CD14-positive monocyte (primary cell): ENCODE results near the gene HMCN1. TPM values are rescaled to one million over a fixed set of nuclear protein-coding genes. Genes with fewer than 3 reads are reported as not detected.

ENCODE experiments used
- DNase-seq, 3 donors: peaks; one replicate each; pipeline ENCODE4 v3.0.0-alpha.2; 2011 to 2022
- H2AFZ ChIP-seq: 2 replicates; pipeline ENCODE4 v1.6.0; 2012; ENCODE audit warnings: mild to moderate bottlenecking, low read depth, low read length, inconsistent platforms; ENCODE audit not compliant: insufficient read depth, poor library complexity, severe bottlenecking
- H3K27ac ChIP-seq, 2 donors: 1 replicate in 1 of 2; 2 replicates in 1 of 2; pipeline ENCODE4 v1.5.1; 2012 to 2013; ENCODE audit warnings: low read length in 2 of 2, control low read depth in 1 of 2, inconsistent platforms in 1 of 2, low read depth in 1 of 2, mild to moderate bottlenecking in 1 of 2
- H3K27me3 ChIP-seq, 2 donors: one replicate each; pipeline versions ENCODE4 v1.6.0 to v1.6.1; 2011 to 2013; ENCODE audit warnings: low read length in 2 of 2; ENCODE audit not compliant: control insufficient read depth in 2 of 2, insufficient read depth in 2 of 2
- H3K36me3 ChIP-seq, 2 donors: replicated peaks in 1 of 2; 1 replicate in 1 of 2; 2 replicates in 1 of 2; pipeline versions ENCODE4 v1.5.1 to v1.6.1; 2012 to 2013; ENCODE audit warnings: low read length in 2 of 2, control low read depth in 1 of 2, inconsistent platforms in 1 of 2, mild to moderate bottlenecking in 1 of 2; ENCODE audit not compliant: insufficient read depth in 2 of 2, control insufficient read depth in 1 of 2
- H3K4me1 ChIP-seq, 2 donors: 1 replicate in 1 of 2; 2 replicates in 1 of 2; pipeline versions ENCODE4 v1.5.1 to v1.6.1; 2012 to 2013; ENCODE audit warnings: low read length in 2 of 2, control low read depth in 1 of 2, inconsistent platforms in 1 of 2, mild to moderate bottlenecking in 1 of 2, moderate library complexity in 1 of 2; ENCODE audit not compliant: insufficient read depth in 2 of 2, control insufficient read depth in 1 of 2
- H3K4me2 ChIP-seq: replicated peaks from 2 replicates; pipeline ENCODE3; 2012; ENCODE audit warnings: low read length, moderate library complexity, mild to moderate bottlenecking; ENCODE audit not compliant: poor library complexity, severe bottlenecking; ENCODE audit errors: extremely low read depth
- H3K4me3 ChIP-seq, 3 experiments: fragments of 200-600 bp in 1 of 3; sonication (generic) in 1 of 3; replicated peaks in 1 of 3; 1 replicate in 2 of 3; 2 replicates in 1 of 3; pipeline ENCODE4 v1.5.1; 2011 to 2013; ENCODE audit warnings: low read length in 3 of 3, mild to moderate bottlenecking in 3 of 3, control low read depth in 2 of 3, low read depth in 2 of 3, inconsistent platforms in 1 of 3, moderate library complexity in 1 of 3
- H3K79me2 ChIP-seq: 2 replicates; pipeline ENCODE4 v1.6.0; 2012; ENCODE audit warnings: mild to moderate bottlenecking, control low read depth, inconsistent platforms, low read length, moderate library complexity; ENCODE audit not compliant: insufficient read depth
- H3K9ac ChIP-seq: 2 replicates; pipeline ENCODE4 v1.6.0; 2017; ENCODE audit warnings: low read length, mild to moderate bottlenecking; ENCODE audit not compliant: insufficient read depth, poor library complexity, severe bottlenecking
- H3K9me3 ChIP-seq, 2 donors: replicated peaks in 1 of 2; 1 replicate in 1 of 2; 2 replicates in 1 of 2; pipeline versions ENCODE4 v1.5.1 to v1.6.1; 2012 to 2013; ENCODE audit warnings: low read length in 2 of 2, control low read depth in 1 of 2; ENCODE audit not compliant: control insufficient read depth in 1 of 2, insufficient read depth in 1 of 2
- H4K20me1 ChIP-seq: 2 replicates; pipeline ENCODE4 v1.6.0; 2012; ENCODE audit warnings: mild to moderate bottlenecking, low read length, control low read depth, moderate library complexity; ENCODE audit not compliant: insufficient read depth
- H3K27ac Mint-ChIP-seq, 7 donors: one replicate each; pipeline ENCODE4 v1.8.0; 2020; ENCODE audit warnings: mild to moderate bottlenecking in 7 of 7, mixed read lengths in 7 of 7, moderate library complexity in 6 of 7, inconsistent platforms in 2 of 7
- H3K27me3 Mint-ChIP-seq, 3 donors: one replicate each; pipeline ENCODE4 v1.8.0; 2021 to 2022; ENCODE audit warnings: low read depth in 3 of 3, mild to moderate bottlenecking in 3 of 3, mixed read lengths in 3 of 3, moderate library complexity in 3 of 3, inconsistent platforms in 1 of 3
- H3K36me3 Mint-ChIP-seq, 2 donors: one replicate each; pipeline ENCODE4 v1.8.0; 2020; ENCODE audit warnings: mixed read lengths in 2 of 2, inconsistent platforms in 1 of 2, mild to moderate bottlenecking in 1 of 2
- H3K4me1 Mint-ChIP-seq: one replicate; pipeline ENCODE4 v1.8.0; 2020; ENCODE audit warnings: mild to moderate bottlenecking, mixed read lengths
- H3K4me3 Mint-ChIP-seq, 2 donors: one replicate each; pipeline ENCODE4 v1.8.0; 2020; ENCODE audit warnings: mild to moderate bottlenecking in 2 of 2, mixed read lengths in 2 of 2, moderate library complexity in 1 of 2
- H3K9me3 Mint-ChIP-seq, 7 donors: one replicate each; pipeline ENCODE4 v1.8.0; 2020 to 2022; ENCODE audit warnings: mixed read lengths in 7 of 7, mild to moderate bottlenecking in 6 of 7, moderate library complexity in 6 of 7, inconsistent platforms in 2 of 7
- WGBS: methylation state at CpG from one replicate; pipeline ENCODE4 v1.1.5; 2013; ENCODE audit warnings: missing lambda C conversion rate; ENCODE audit not compliant: insufficient coverage; 5-methylcytosine and 5-hydroxymethylcytosine counted together
- intact Hi-C, 2 donors: fragments of 100-400 bp; cut with micrococcal nuclease; formaldehyde crosslinking; loops; one replicate each; pipeline versions ENCODE4 v1.15.0 to v1.15.1; 2023
- polyA plus RNA-seq, 3 donors: library from polyadenylated mRNA; depleted of rRNA in 1 of 3; unstranded in 2 of 3; stranded (reverse) in 1 of 3; fragments of 300-500 nt in 2 of 3; fragments of >200 nt in 1 of 3; fragmentation: Illumina TruSeq in 2 of 3; gene quantifications; 1 replicate in 2 of 3; 2 replicates in 1 of 3; pipeline ENCODE4 v1.2.3, GENCODE V29; 2012 to 2021
- TF ChIP-seq, protein P1 (sequence below): fragments of 200-600 bp; IDR thresholded peaks from one replicate; pipeline ENCODE4 v1.8.0; 2022; ENCODE audit warnings: antibody characterized with exemption, mild to moderate bottlenecking

HMCN1 gene
- polyA plus RNA-seq, 3 donors: not detected

GRCh38 chr1:185812934-185813333, 78.7 kb downstream of the HMCN1 start:
- DNase-seq: no peak
- intact Hi-C loops: no loop called here

DNA sequence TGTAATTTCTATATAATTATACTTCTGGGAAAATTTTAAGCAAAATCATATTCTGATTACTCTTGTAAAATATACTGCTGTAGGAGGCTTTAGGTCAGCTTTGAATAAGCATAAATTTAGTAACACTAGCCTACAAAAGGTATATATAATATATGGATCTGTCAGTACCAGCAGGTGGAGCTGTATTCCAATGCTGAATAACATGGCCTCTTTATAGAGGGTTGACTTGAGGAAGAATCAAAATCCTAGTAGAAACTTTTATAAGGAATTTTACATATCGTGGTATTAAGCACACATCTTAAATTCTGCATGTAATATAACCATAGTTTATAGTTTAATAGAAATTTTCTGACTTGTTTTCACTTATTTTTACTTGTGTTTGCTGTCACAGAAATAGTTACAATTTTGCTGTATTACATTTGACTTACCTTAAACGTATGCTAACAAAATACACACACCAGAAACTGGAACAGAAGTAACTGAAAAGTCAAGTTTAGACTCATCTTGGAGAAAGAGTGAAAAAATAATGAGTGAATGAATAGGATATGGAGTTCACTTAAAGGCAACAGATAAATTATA, 79.3 kb downstream of the HMCN1 start:
- H3K27ac Mint-ChIP-seq: no peak overlapping the region
- WGBS: no CpG with 5 or more reads among the region's 2 CpGs
- H3K27ac ChIP-seq: no peak overlapping the region
- peaks cover 0 to 3% (median 0%) of the 10 kb centered on the region in 3 donors for H3K27me3 Mint-ChIP-seq
- H3K4me1 ChIP-seq: no peaks in the 10 kb centered on the region
- H3K9ac ChIP-seq: no peak overlapping the region
- intact Hi-C loops: no loop called here
- TF ChIP-seq, protein P1, sequence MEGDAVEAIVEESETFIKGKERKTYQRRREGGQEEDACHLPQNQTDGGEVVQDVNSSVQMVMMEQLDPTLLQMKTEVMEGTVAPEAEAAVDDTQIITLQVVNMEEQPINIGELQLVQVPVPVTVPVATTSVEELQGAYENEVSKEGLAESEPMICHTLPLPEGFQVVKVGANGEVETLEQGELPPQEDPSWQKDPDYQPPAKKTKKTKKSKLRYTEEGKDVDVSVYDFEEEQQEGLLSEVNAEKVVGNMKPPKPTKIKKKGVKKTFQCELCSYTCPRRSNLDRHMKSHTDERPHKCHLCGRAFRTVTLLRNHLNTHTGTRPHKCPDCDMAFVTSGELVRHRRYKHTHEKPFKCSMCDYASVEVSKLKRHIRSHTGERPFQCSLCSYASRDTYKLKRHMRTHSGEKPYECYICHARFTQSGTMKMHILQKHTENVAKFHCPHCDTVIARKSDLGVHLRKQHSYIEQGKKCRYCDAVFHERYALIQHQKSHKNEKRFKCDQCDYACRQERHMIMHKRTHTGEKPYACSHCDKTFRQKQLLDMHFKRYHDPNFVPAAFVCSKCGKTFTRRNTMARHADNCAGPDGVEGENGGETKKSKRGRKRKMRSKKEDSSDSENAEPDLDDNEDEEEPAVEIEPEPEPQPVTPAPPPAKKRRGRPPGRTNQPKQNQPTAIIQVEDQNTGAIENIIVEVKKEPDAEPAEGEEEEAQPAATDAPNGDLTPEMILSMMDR: peak; percentile 19
- H3K27me3 ChIP-seq: no peaks in the 10 kb centered on the region
- no peak overlapping the region for H3K4me2 ChIP-seq
- no peaks in the 10 kb centered on the region for H3K9me3 ChIP-seq
- no peaks in the 10 kb centered on the region for H3K79me2 ChIP-seq
- H3K36me3 ChIP-seq: no peaks in the 10 kb centered on the region
- no peak overlapping the region for H3K4me3 ChIP-seq
- H3K4me1 Mint-ChIP-seq: no peaks in the 10 kb centered on the region
- H2AFZ ChIP-seq: no peak overlapping the region
- H4K20me1 ChIP-seq: no peaks in the 10 kb centered on the region
- no peaks in the 10 kb centered on the region for H3K36me3 Mint-ChIP-seq
- no peaks in the 10 kb centered on the region for H3K9me3 Mint-ChIP-seq
- H3K4me3 Mint-ChIP-seq: no peak overlapping the region
- DNase-seq: no peak

More at GRCh38 chr1:185812934-185813333, 78.7 kb downstream of the HMCN1 start:
- no peaks in the 10 kb centered on the region for H3K4me1 Mint-ChIP-seq
- H3K27me3 ChIP-seq: no peaks in the 10 kb centered on the region
- H3K4me2 ChIP-seq: no peak overlapping the region
- H2AFZ ChIP-seq: no peak overlapping the region
- H3K4me3 Mint-ChIP-seq: no peak overlapping the region
- no peaks in the 10 kb centered on the region for H3K9me3 Mint-ChIP-seq
- TF ChIP-seq, protein P1: no peak
- H3K27me3 Mint-ChIP-seq: peaks cover 0 to 3% (median 0%) of the 10 kb centered on the region in 3 donors
- no peaks in the 10 kb centered on the region for H3K36me3 ChIP-seq
- no peak overlapping the region for H3K27ac Mint-ChIP-seq
- no peaks in the 10 kb centered on the region for H4K20me1 ChIP-seq
- no peak overlapping the region for H3K4me3 ChIP-seq
- no peaks in the 10 kb centered on the region for H3K4me1 ChIP-seq
- no peaks in the 10 kb centered on the region for H3K79me2 ChIP-seq
- no peaks in the 10 kb centered on the region for H3K36me3 Mint-ChIP-seq
- H3K9me3 ChIP-seq: no peaks in the 10 kb centered on the region
- no peak overlapping the region for H3K9ac ChIP-seq
- no peak overlapping the region for H3K27ac ChIP-seq
